Measurements from ENCODE around the gene KIF26A.

KIF26A gene

GRCh38 chr14:104175811-104176210 is 37.4 kb downstream of the KIF26A start:
- no peak overlapping the region for H3K27ac ChIP-seq (ENCODE audit: low read length)
- no peaks in the 10 kb centered on the region for H3K36me3 ChIP-seq (ENCODE audit: control insufficient read depth in 2 of 2, insufficient read depth in 2 of 2, low read length in 2 of 2)
- H3K27me3 ChIP-seq (ENCODE audit: control insufficient read depth in 1 of 2, insufficient read depth in 2 of 2, low read length in 2 of 2) = no peaks in the 10 kb centered on the region
- no peaks in the 10 kb centered on the region for H3K9me3 ChIP-seq (ENCODE audit: control insufficient read depth in 2 of 2, low read length in 2 of 2)
- H3K4me1 ChIP-seq (ENCODE audit: control insufficient read depth, insufficient read depth, low read length) = no peaks in the 10 kb centered on the region
- no peak overlapping the region for H3K9ac ChIP-seq (ENCODE audit: low read length in 2 of 2)
- H3K4me3 ChIP-seq (ENCODE audit: low read length in 2 of 2) = no peak overlapping the region

- no peak overlapping the region for H3K27ac ChIP-seq (ENCODE audit: low read length)
- no peak overlapping the region for H3K9ac ChIP-seq (ENCODE audit: low read length in 2 of 2)
- H3K4me1 ChIP-seq (ENCODE audit: control insufficient read depth, insufficient read depth, low read length) = no peaks in the 10 kb centered on the region
- no peaks in the 10 kb centered on the region for H3K9me3 ChIP-seq (ENCODE audit: control insufficient read depth in 2 of 2, low read length in 2 of 2)
- no peak overlapping the region for H3K4me3 ChIP-seq (ENCODE audit: low read length in 2 of 2)
- no peaks in the 10 kb centered on the region for H3K36me3 ChIP-seq (ENCODE audit: control insufficient read depth in 2 of 2, insufficient read depth in 2 of 2, low read length in 2 of 2)
- peaks cover 0 to 3% of the 10 kb centered on the region in 2 donors for H3K27me3 ChIP-seq (ENCODE audit: control insufficient read depth in 1 of 2, insufficient read depth in 2 of 2, low read length in 2 of 2)
Measured at GRCh38 chr14:104176611-104177010, 38.2 kb downstream of the KIF26A start.

- no peak overlapping the region for H3K27ac ChIP-seq (ENCODE audit: low read length)
- peaks cover 0 to 3% of the 10 kb centered on the region in 2 donors for H3K27me3 ChIP-seq (ENCODE audit: control insufficient read depth in 1 of 2, insufficient read depth in 2 of 2, low read length in 2 of 2)
- no peak overlapping the region for H3K9ac ChIP-seq (ENCODE audit: low read length in 2 of 2)
- H3K4me3 ChIP-seq (ENCODE audit: low read length in 2 of 2) = no peak overlapping the region
- no peaks in the 10 kb centered on the region for H3K4me1 ChIP-seq (ENCODE audit: control insufficient read depth, insufficient read depth, low read length)
- no peaks in the 10 kb centered on the region for H3K9me3 ChIP-seq (ENCODE audit: control insufficient read depth in 2 of 2, low read length in 2 of 2)
- H3K36me3 ChIP-seq (ENCODE audit: control insufficient read depth in 2 of 2, insufficient read depth in 2 of 2, low read length in 2 of 2) = no peaks in the 10 kb centered on the region
Measured at GRCh38 chr14:104177411-104177810, 39.0 kb downstream of the KIF26A start.

GRCh38 chr14:104178279-104178678 is 39.9 kb downstream of the KIF26A start:
- H3K27me3 ChIP-seq (ENCODE audit: control insufficient read depth in 1 of 2, insufficient read depth in 2 of 2, low read length in 2 of 2) = peaks cover 0 to 3% of the 10 kb centered on the region in 2 donors
- H3K36me3 ChIP-seq (ENCODE audit: control insufficient read depth in 2 of 2, insufficient read depth in 2 of 2, low read length in 2 of 2) = no peaks in the 10 kb centered on the region
- no peaks in the 10 kb centered on the region for H3K4me1 ChIP-seq (ENCODE audit: control insufficient read depth, insufficient read depth, low read length)
- H3K9ac ChIP-seq (ENCODE audit: low read length in 2 of 2) = no peak overlapping the region
- H3K4me3 ChIP-seq (ENCODE audit: low read length in 2 of 2) = no peak overlapping the region
- H3K9me3 ChIP-seq (ENCODE audit: control insufficient read depth in 2 of 2, low read length in 2 of 2) = no peaks in the 10 kb centered on the region
- no peak overlapping the region for H3K27ac ChIP-seq (ENCODE audit: low read length)

GRCh38 chr14:104179126-104179525 is 40.7 kb downstream of the KIF26A start:
- peaks cover 0 to 3% of the 10 kb centered on the region in 2 donors for H3K27me3 ChIP-seq (ENCODE audit: control insufficient read depth in 1 of 2, insufficient read depth in 2 of 2, low read length in 2 of 2)
- H3K36me3 ChIP-seq (ENCODE audit: control insufficient read depth in 2 of 2, insufficient read depth in 2 of 2, low read length in 2 of 2) = no peaks in the 10 kb centered on the region
- no peak overlapping the region for H3K27ac ChIP-seq (ENCODE audit: low read length)
- H3K4me3 ChIP-seq (ENCODE audit: low read length in 2 of 2) = no peak overlapping the region
- H3K4me1 ChIP-seq (ENCODE audit: control insufficient read depth, insufficient read depth, low read length) = no peaks in the 10 kb centered on the region
- no peaks in the 10 kb centered on the region for H3K9me3 ChIP-seq (ENCODE audit: control insufficient read depth in 2 of 2, low read length in 2 of 2)
- H3K9ac ChIP-seq (ENCODE audit: low read length in 2 of 2) = no peak overlapping the region

GRCh38 chr14:104179564-104180129 is 41.3 kb downstream of the KIF26A start:
- Histone ChIP-seq H3K27me3 (ENCODE audit: control insufficient read depth in 1 of 2, insufficient read depth in 2 of 2, low read length in 2 of 2) (peaks cover 2 to 3% of the 10 kb centered on the region in 2 donors), H3K4me1 (ENCODE audit: control insufficient read depth, insufficient read depth, low read length) (no peaks in the 10 kb centered on the region), H3K36me3 (ENCODE audit: control insufficient read depth in 2 of 2, insufficient read depth in 2 of 2, low read length in 2 of 2) (no peaks in the 10 kb centered on the region), H3K9me3 (ENCODE audit: control insufficient read depth in 2 of 2, low read length in 2 of 2) (no peaks in the 10 kb centered on the region), H3K27ac (ENCODE audit: low read length) (no peak overlapping the region), H3K9ac (ENCODE audit: low read length in 2 of 2) (no peak overlapping the region), H3K4me3 (ENCODE audit: low read length in 2 of 2) (no peak overlapping the region)

GRCh38 chr14:104180561-104181165 is 42.3 kb downstream of the KIF26A start:
- peaks cover 2 to 3% of the 10 kb centered on the region in 2 donors for H3K27me3 ChIP-seq (ENCODE audit: control insufficient read depth in 1 of 2, insufficient read depth in 2 of 2, low read length in 2 of 2)
- no peaks in the 10 kb centered on the region for H3K9me3 ChIP-seq (ENCODE audit: control insufficient read depth in 2 of 2, low read length in 2 of 2)
- H3K4me3 ChIP-seq (ENCODE audit: low read length in 2 of 2) = no peak overlapping the region
- H3K9ac ChIP-seq (ENCODE audit: low read length in 2 of 2) = no peak overlapping the region
- no peaks in the 10 kb centered on the region for H3K4me1 ChIP-seq (ENCODE audit: control insufficient read depth, insufficient read depth, low read length)
- H3K27ac ChIP-seq (ENCODE audit: low read length) = no peak overlapping the region
- no peaks in the 10 kb centered on the region for H3K36me3 ChIP-seq (ENCODE audit: control insufficient read depth in 2 of 2, insufficient read depth in 2 of 2, low read length in 2 of 2)

GRCh38 chr14:104181761-104182530 is 43.6 kb downstream of the KIF26A start:
- Histone ChIP-seq H3K9ac (ENCODE audit: low read length in 2 of 2) (no peak overlapping the region), H3K4me3 (ENCODE audit: low read length in 2 of 2) (no peak overlapping the region), H3K27ac (ENCODE audit: low read length) (no peak overlapping the region), H3K27me3 (ENCODE audit: control insufficient read depth in 1 of 2, insufficient read depth in 2 of 2, low read length in 2 of 2) (peaks cover 2 to 3% of the 10 kb centered on the region in 2 donors), H3K36me3 (ENCODE audit: control insufficient read depth in 2 of 2, insufficient read depth in 2 of 2, low read length in 2 of 2) (no peaks in the 10 kb centered on the region), H3K9me3 (ENCODE audit: control insufficient read depth in 2 of 2, low read length in 2 of 2) (no peaks in the 10 kb centered on the region), H3K4me1 (ENCODE audit: control insufficient read depth, insufficient read depth, low read length) (no peaks in the 10 kb centered on the region)

- H3K36me3 ChIP-seq (ENCODE audit: control insufficient read depth in 2 of 2, insufficient read depth in 2 of 2, low read length in 2 of 2) = no peaks in the 10 kb centered on the region
- H3K27ac ChIP-seq (ENCODE audit: low read length) = no peak overlapping the region
- H3K4me3 ChIP-seq (ENCODE audit: low read length in 2 of 2) = no peak overlapping the region
- H3K9ac ChIP-seq (ENCODE audit: low read length in 2 of 2) = no peak overlapping the region
- peaks cover 2 to 3% of the 10 kb centered on the region in 2 donors for H3K27me3 ChIP-seq (ENCODE audit: control insufficient read depth in 1 of 2, insufficient read depth in 2 of 2, low read length in 2 of 2)
- no peaks in the 10 kb centered on the region for H3K9me3 ChIP-seq (ENCODE audit: control insufficient read depth in 2 of 2, low read length in 2 of 2)
- H3K4me1 ChIP-seq (ENCODE audit: control insufficient read depth, insufficient read depth, low read length) = no peaks in the 10 kb centered on the region
Measured at GRCh38 chr14:104182857-104183425, 44.6 kb downstream of the KIF26A start.

- H3K36me3 ChIP-seq (ENCODE audit: control insufficient read depth in 2 of 2, insufficient read depth in 2 of 2, low read length in 2 of 2) = no peaks in the 10 kb centered on the region
- no peak overlapping the region for H3K27ac ChIP-seq (ENCODE audit: low read length)
- no peak overlapping the region for H3K9ac ChIP-seq (ENCODE audit: low read length in 2 of 2)
- no peaks in the 10 kb centered on the region for H3K9me3 ChIP-seq (ENCODE audit: control insufficient read depth in 2 of 2, low read length in 2 of 2)
- no peaks in the 10 kb centered on the region for H3K4me1 ChIP-seq (ENCODE audit: control insufficient read depth, insufficient read depth, low read length)
- peaks cover 2 to 3% of the 10 kb centered on the region in 2 donors for H3K27me3 ChIP-seq (ENCODE audit: control insufficient read depth in 1 of 2, insufficient read depth in 2 of 2, low read length in 2 of 2)
- no peak overlapping the region for H3K4me3 ChIP-seq (ENCODE audit: low read length in 2 of 2)
Measured at GRCh38 chr14:104183796-104184195, 45.4 kb downstream of the KIF26A start.
